HG03060 (cell line): Measurements from ENCODE around the gene CTCF.

Experiments
- ATAC-seq: cut with Tn5 transposase; IDR thresholded peaks from one replicate; pipeline ENCODE4 v1.9.1; 2021; ENCODE audit warnings: low read depth, moderate number of reproducible peaks; ENCODE audit not compliant: unreplicated experiment

Gene CTCF

GRCh38 chr16:67593288-67593687, 31.0 kb downstream of the CTCF start:
- ATAC-seq, result no peak

GRCh38 chr16:67593701-67594100, 31.4 kb downstream of the CTCF start:
- no peak for ATAC-seq

- ATAC-seq, result no peak
Measured at GRCh38 chr16:67594256-67594915, 32.1 kb downstream of the CTCF start.

GRCh38 chr16:67594956-67595355, 32.6 kb downstream of the CTCF start:
- no peak for ATAC-seq

- no peak for ATAC-seq
Measured at GRCh38 chr16:67598527-67598926, 36.2 kb downstream of the CTCF start.

GRCh38 chr16:67605641-67606040, 43.3 kb downstream of the CTCF start:
- ATAC-seq, result no peak

- ATAC-seq, result no peak
Measured at GRCh38 chr16:67606632-67607031, 44.3 kb downstream of the CTCF start.

- no peak for ATAC-seq
Measured at GRCh38 chr16:67608364-67608763, 46.0 kb downstream of the CTCF start.

GRCh38 chr16:67613808-67614207, 51.5 kb downstream of the CTCF start:
- no peak for ATAC-seq

GRCh38 chr16:67628216-67628615, 65.9 kb downstream of the CTCF start:
- ATAC-seq, result no peak

GRCh38 chr16:67632415-67633172, 70.3 kb downstream of the CTCF start:
- ATAC-seq, result no peak

GRCh38 chr16:67636713-67637112, 74.4 kb downstream of the CTCF start:
- ATAC-seq, result no peak

GRCh38 chr16:67637625-67638024, 75.3 kb downstream of the CTCF start:
- ATAC-seq, result no peak

- ATAC-seq, result no peak
Measured at GRCh38 chr16:67641779-67642708, 79.7 kb downstream of the CTCF start.

GRCh38 chr16:67644038-67644437, 81.7 kb downstream of the CTCF start:
- no peak for ATAC-seq

GRCh38 chr16:67645397-67646121, 83.2 kb downstream of the CTCF start:
- ATAC-seq, result no peak

GRCh38 chr16:67647111-67647651, 84.9 kb downstream of the CTCF start:
- ATAC-seq, result no peak

GRCh38 chr16:67647681-67648080, 85.4 kb downstream of the CTCF start:
- no peak for ATAC-seq

- no peak for ATAC-seq
Measured at GRCh38 chr16:67648088-67648763, 85.9 kb downstream of the CTCF start.
